HCT116 (cell line): ENCODE results near the gene HK3. TPM values are rescaled to one million over a fixed set of nuclear protein-coding genes. Genes with fewer than 3 reads are reported as not detected.

Experiments used
- ATAC-seq: fragments of 200-7000 bp; cut with Tn5 transposase; 2 replicates; pipeline ENCODE4 v1.9.1; 2020; ENCODE audit warnings: mild to moderate bottlenecking, moderate library complexity
- BruUV-seq: library from RNA; stranded (reverse); fragments of 400-500 nt; replicated peaks from 2 replicates; lab custom pipeline; 2021; lab: Mats Ljungman, UMichigan
- CTCF ChIA-PET: fragments of 300-600 bp; sonication (Branson Sonifier 250); formaldehyde crosslinking; loops from one replicate; lab custom pipeline; 2021; ENCODE audit warnings: antibody characterized with exemption; lab: Charles Lee
- POLR2A ChIA-PET: fragments of 300-600, 350-600 bp; sonication (Branson Sonifier 250); formaldehyde crosslinking; loops from one replicate; lab custom pipeline; 2021; ENCODE audit warnings: antibody characterized with exemption; lab: Charles Lee
- RAD21 ChIA-PET, 2 experiments: fragments of 300-600 bp; sonication (Branson Sonifier 250); formaldehyde crosslinking; loops; one replicate each; lab custom pipeline; 2023; ENCODE audit warnings: low total read pairs in 2 of 2; ENCODE audit not compliant: uncharacterized antibody in 2 of 2, unreplicated experiment in 2 of 2, low non-redundant PET in 1 of 2; lab: Charles Lee
- DNase-seq: peaks from one replicate; pipeline ENCODE4 v3.0.0-alpha.2; 2010; ENCODE audit warnings: low read depth, low spot score
- H2AFZ ChIP-seq: fragments of 200-600 bp; shearing (Covaris generic), sonication (generic); 2 replicates; pipeline ENCODE4 v1.6.1; 2017; ENCODE audit warnings: low read depth, mixed run types, mixed read lengths, antibody characterized with exemption, low read length; ENCODE audit not compliant: poor library complexity, severe bottlenecking
- H3K27ac ChIP-seq: 2 replicates; pipeline ENCODE4 v1.5.1; 2012; ENCODE audit warnings: low read depth, low read length
- H3K27me3 ChIP-seq: fragments of 200-600 bp; sonication (generic); 2 replicates; pipeline ENCODE4 v1.6.1; 2016; ENCODE audit warnings: mixed run types, low read length, mixed read lengths; ENCODE audit not compliant: insufficient read depth
- H3K36me3 ChIP-seq, 2 experiments: fragments of 200-500 bp in 1 of 2; fragments of 200-600 bp in 1 of 2; sonication (Bioruptor generic) in 1 of 2; sonication (generic) in 1 of 2; 2 replicates each; pipeline versions ENCODE4 v1.5.1 to v1.6.1; 2014 to 2016; ENCODE audit warnings: low read length in 2 of 2, inconsistent platforms in 1 of 2, mixed read lengths in 1 of 2, mixed run types in 1 of 2; ENCODE audit not compliant: insufficient read depth in 2 of 2, control insufficient read depth in 1 of 2
- H3K4me1 ChIP-seq, 2 experiments: fragments of 200-600 bp in 1 of 2; sonication (generic) in 1 of 2; 2 replicates each; pipeline versions ENCODE4 v1.5.1 to v1.6.1; 2012 to 2017; ENCODE audit warnings: low read length in 2 of 2, inconsistent platforms in 1 of 2, mild to moderate bottlenecking in 1 of 2, mixed read lengths in 1 of 2, mixed run types in 1 of 2, moderate library complexity in 1 of 2; ENCODE audit not compliant: insufficient read depth in 2 of 2, control insufficient read depth in 1 of 2
- H3K4me2 ChIP-seq: fragments of 200-600 bp; sonication (generic); 2 replicates; pipeline ENCODE4 v1.6.1; 2017; ENCODE audit warnings: mixed run types, low read length, mixed read lengths
- H3K4me3 ChIP-seq, 2 experiments: fragments of 200-600 bp in 1 of 2; sonication (generic) in 1 of 2; replicated peaks in 1 of 2; 2 replicates each; pipeline ENCODE4 v1.5.1; 2011 to 2016; ENCODE audit warnings: low read length in 2 of 2, control low read depth in 1 of 2, low read depth in 1 of 2, mild to moderate bottlenecking in 1 of 2, mixed read lengths in 1 of 2, mixed run types in 1 of 2
- H3K79me2 ChIP-seq: fragments of 200-600 bp; sonication (generic); 2 replicates; pipeline ENCODE4 v1.6.1; 2017; ENCODE audit warnings: mild to moderate bottlenecking, mixed run types, low read length, moderate library complexity, mixed read lengths; ENCODE audit not compliant: insufficient read depth
- H3K9ac ChIP-seq: fragments of 200-600 bp; sonication (generic); 2 replicates; pipeline ENCODE4 v1.6.1; 2016; ENCODE audit warnings: low read length, mixed read lengths
- H3K9me2 ChIP-seq: fragments of 200-600 bp; sonication (generic), shearing (Covaris generic); 2 replicates; pipeline ENCODE4 v1.6.1; 2017; ENCODE audit warnings: mixed run types, mild to moderate bottlenecking, moderate library complexity; ENCODE audit not compliant: insufficient read depth
- H3K9me3 ChIP-seq, 2 experiments: fragments of 200-500 bp in 1 of 2; fragments of 200-600 bp in 1 of 2; sonication (Bioruptor generic) in 1 of 2; sonication (generic) in 1 of 2; 2 replicates each; pipeline ENCODE4 v1.6.1; 2014 to 2017; ENCODE audit warnings: low read length in 2 of 2, mixed read lengths in 2 of 2, inconsistent platforms in 1 of 2, low read depth in 1 of 2, mild to moderate bottlenecking in 1 of 2, mixed run types in 1 of 2, moderate library complexity in 1 of 2; ENCODE audit not compliant: control insufficient read depth in 1 of 2, insufficient read depth in 1 of 2
- H4K20me1 ChIP-seq: fragments of 200-600 bp; sonication (generic), shearing (Covaris generic); 2 replicates; pipeline ENCODE4 v1.6.1; 2017; ENCODE audit warnings: mixed run types, mild to moderate bottlenecking, moderate library complexity; ENCODE audit not compliant: insufficient read depth
- CBX3 ChIP-seq: IDR thresholded peaks from 2 replicates; pipeline ENCODE4 v1.6.1; 2012; ENCODE audit warnings: low read depth
- CEBPB ChIP-seq: IDR thresholded peaks from 2 replicates; pipeline ENCODE4 v1.6.1; 2012; ENCODE audit warnings: low read depth
- EZH2 ChIP-seq: fragments of 200-600 bp; sonication (generic); IDR thresholded peaks from 2 replicates; pipeline ENCODE4 v1.6.1; 2017; ENCODE audit warnings: antibody characterized with exemption, mixed run types
- EZH2phosphoT487 ChIP-seq: fragments of 200-600 bp; IDR thresholded peaks from 2 replicates; pipeline ENCODE4 v1.6.1; 2018; ENCODE audit warnings: antibody characterized with exemption, borderline replicate concordance
- FOSL1 ChIP-seq: IDR thresholded peaks from 2 replicates; pipeline ENCODE4 v1.6.1; 2012; ENCODE audit warnings: low read depth
- JUND ChIP-seq: IDR thresholded peaks from 2 replicates; pipeline ENCODE4 v1.6.1; 2012
- POLR2A ChIP-seq: IDR thresholded peaks from 2 replicates; pipeline ENCODE4 v1.7.0; 2011; ENCODE audit warnings: borderline replicate concordance; ENCODE audit not compliant: insufficient read depth, insufficient read length; ENCODE audit errors: extremely low read depth
- POLR2AphosphoS5 ChIP-seq: IDR thresholded peaks from 2 replicates; pipeline ENCODE4 v1.6.1; 2011; ENCODE audit warnings: mild to moderate bottlenecking, low read depth, low read length, moderate library complexity
- RAD21 ChIP-seq: IDR thresholded peaks from 2 replicates; pipeline ENCODE4 v1.6.1; 2012; ENCODE audit warnings: low read depth, mild to moderate bottlenecking
- SIN3A ChIP-seq: IDR thresholded peaks from 2 replicates; pipeline ENCODE4 v1.6.1; 2012; ENCODE audit warnings: low read depth
- SRF ChIP-seq: IDR thresholded peaks from 2 replicates; pipeline ENCODE4 v1.6.1; 2012; ENCODE audit warnings: low read depth
- TCF7L2 ChIP-seq: IDR thresholded peaks from 2 replicates; pipeline ENCODE4 v1.7.0; 2011; ENCODE audit warnings: borderline replicate concordance, inconsistent platforms; ENCODE audit not compliant: insufficient read depth, insufficient read length; ENCODE audit errors: extremely low read depth
- YY1 ChIP-seq: IDR thresholded peaks from 2 replicates; pipeline ENCODE4 v1.6.1; 2011; ENCODE audit warnings: low read length, low read depth, moderate library complexity, mild to moderate bottlenecking; ENCODE audit not compliant: insufficient replicate concordance; ENCODE audit errors: extremely low read depth
- ZFX ChIP-seq: fragments of 450-650 bp; IDR thresholded peaks from 2 replicates; pipeline ENCODE4 v1.6.1; 2017
- ZNF274 ChIP-seq: fragments of 200-500 bp; sonication (Bioruptor generic); IDR thresholded peaks from 2 replicates; pipeline ENCODE4 v1.6.1; 2014; ENCODE audit warnings: mild to moderate bottlenecking, low read depth, low read length, inconsistent platforms
- intact Hi-C: fragments of 100-400 bp; cut with micrococcal nuclease; formaldehyde crosslinking; loops from 2 replicates; pipeline ENCODE4 v1.10.0; 2022
- total RNA-seq: library from RNA; stranded (reverse); gene quantifications from one replicate; pipeline ENCODE4 v1.2.1, GENCODE V29; 2021; ENCODE audit not compliant: unreplicated experiment
- TF ChIP-seq, protein P1 (sequence below): IDR thresholded peaks from 2 replicates; pipeline ENCODE4 v1.6.1; 2012
- TF ChIP-seq, protein P2 (sequence below), 3 experiments: fragments of 200-600 bp in 1 of 3; sonication (generic) in 1 of 3; IDR thresholded peaks in 2 of 3; conservative IDR thresholded peaks in 1 of 3; 2 replicates each; pipeline ENCODE4 v1.5.1; 2012 to 2017; ENCODE audit warnings: low read depth in 2 of 3, low read length in 2 of 3, antibody characterized with exemption in 1 of 3, borderline replicate concordance in 1 of 3, control low read depth in 1 of 3, mild to moderate bottlenecking in 1 of 3, mixed read lengths in 1 of 3, mixed run types in 1 of 3, moderate library complexity in 1 of 3; ENCODE audit not compliant: insufficient read depth in 1 of 3
- TF ChIP-seq, protein P3 (sequence below): IDR thresholded peaks from 2 replicates; pipeline ENCODE4 v1.6.1; 2012
- TF ChIP-seq, protein P4 (sequence below): IDR thresholded peaks from 2 replicates; pipeline ENCODE4 v1.6.1; 2012; ENCODE audit warnings: low read depth
- TF ChIP-seq, protein P5 (sequence below): IDR thresholded peaks from 2 replicates; pipeline ENCODE4 v1.6.1; 2011; ENCODE audit warnings: mild to moderate bottlenecking, low read length, moderate library complexity; ENCODE audit not compliant: insufficient replicate concordance; ENCODE audit errors: extremely low read depth

Gene HK3
- total RNA-seq, 1 experiment from 2014 or later = 0.30 TPM

DNA sequence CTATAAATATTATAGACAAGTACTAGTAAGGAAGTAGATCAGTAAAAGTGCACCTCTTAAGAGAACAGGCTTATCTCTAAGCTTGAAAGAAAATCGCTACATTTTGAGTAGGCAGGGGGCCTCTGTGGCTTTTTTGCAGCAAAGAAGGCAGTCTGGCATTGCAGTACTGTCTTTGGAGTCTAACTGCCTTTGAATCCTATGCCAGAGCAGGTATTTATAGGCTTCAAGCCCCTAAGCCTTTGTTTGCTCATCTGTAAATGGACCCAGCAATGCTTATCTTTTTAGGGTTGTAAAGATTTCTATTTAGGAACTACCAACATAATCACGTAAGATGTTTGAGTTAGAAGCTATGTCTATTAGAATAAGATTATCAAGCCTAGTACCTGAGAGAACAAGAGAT is 23.7 kb upstream of the HK3 start:
- POLR2A ChIA-PET = no interaction called here
- CTCF ChIA-PET = no interaction called here
- no peaks in the 10 kb centered on the region for H3K9me3 ChIP-seq

More for the DNA sequence above, 23.7 kb upstream of the HK3 start:
- no peak overlapping the region for H3K4me2 ChIP-seq
- no peak for ATAC-seq
- H3K36me3 ChIP-seq = 0 out of 4 replicates have a peak, but pooled peaks cover 0 to 3% of the 10 kb centered on the region in 2 experiments
- RAD21 ChIA-PET = no interaction called here
- H4K20me1 ChIP-seq = no peaks in the 10 kb centered on the region
- H3K9me2 ChIP-seq = no peaks in the 10 kb centered on the region
- H3K27ac ChIP-seq = no peak overlapping the region
- H3K79me2 ChIP-seq = no peaks in the 10 kb centered on the region; the same call in 1 of the 2 replicates
- no peaks in the 10 kb centered on the region for H3K4me1 ChIP-seq
- no peak overlapping the region for H2AFZ ChIP-seq
- BruUV-seq = no TSS peak
- H3K4me3 ChIP-seq = no peak overlapping the region
- no peak overlapping the region for H3K9ac ChIP-seq
- DNase-seq = no peak
- TF ChIP-seq, protein P1, sequence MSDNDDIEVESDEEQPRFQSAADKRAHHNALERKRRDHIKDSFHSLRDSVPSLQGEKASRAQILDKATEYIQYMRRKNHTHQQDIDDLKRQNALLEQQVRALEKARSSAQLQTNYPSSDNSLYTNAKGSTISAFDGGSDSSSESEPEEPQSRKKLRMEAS = no peak
- no peak for TF ChIP-seq POLR2AphosphoS5
- TF ChIP-seq, protein P2, sequence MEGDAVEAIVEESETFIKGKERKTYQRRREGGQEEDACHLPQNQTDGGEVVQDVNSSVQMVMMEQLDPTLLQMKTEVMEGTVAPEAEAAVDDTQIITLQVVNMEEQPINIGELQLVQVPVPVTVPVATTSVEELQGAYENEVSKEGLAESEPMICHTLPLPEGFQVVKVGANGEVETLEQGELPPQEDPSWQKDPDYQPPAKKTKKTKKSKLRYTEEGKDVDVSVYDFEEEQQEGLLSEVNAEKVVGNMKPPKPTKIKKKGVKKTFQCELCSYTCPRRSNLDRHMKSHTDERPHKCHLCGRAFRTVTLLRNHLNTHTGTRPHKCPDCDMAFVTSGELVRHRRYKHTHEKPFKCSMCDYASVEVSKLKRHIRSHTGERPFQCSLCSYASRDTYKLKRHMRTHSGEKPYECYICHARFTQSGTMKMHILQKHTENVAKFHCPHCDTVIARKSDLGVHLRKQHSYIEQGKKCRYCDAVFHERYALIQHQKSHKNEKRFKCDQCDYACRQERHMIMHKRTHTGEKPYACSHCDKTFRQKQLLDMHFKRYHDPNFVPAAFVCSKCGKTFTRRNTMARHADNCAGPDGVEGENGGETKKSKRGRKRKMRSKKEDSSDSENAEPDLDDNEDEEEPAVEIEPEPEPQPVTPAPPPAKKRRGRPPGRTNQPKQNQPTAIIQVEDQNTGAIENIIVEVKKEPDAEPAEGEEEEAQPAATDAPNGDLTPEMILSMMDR (IDR thresholded peaks at IDR 0.05 in 2 of 3, conservative IDR thresholded peaks at IDR 0.05 in 1 of 3; ENCODE audit: borderline replicate concordance in 1 of 3, insufficient read depth in 1 of 3, low read depth in 2 of 3, low read length in 2 of 3) = no peak
- TF ChIP-seq SIN3A = no peak
- no peak for TF ChIP-seq CBX3
- TF ChIP-seq POLR2A = no peak
- TF ChIP-seq YY1 = no peak
- no peak for TF ChIP-seq ZFX
- no peak for TF ChIP-seq CEBPB
- no peak for TF ChIP-seq EZH2
- TF ChIP-seq, protein P3, sequence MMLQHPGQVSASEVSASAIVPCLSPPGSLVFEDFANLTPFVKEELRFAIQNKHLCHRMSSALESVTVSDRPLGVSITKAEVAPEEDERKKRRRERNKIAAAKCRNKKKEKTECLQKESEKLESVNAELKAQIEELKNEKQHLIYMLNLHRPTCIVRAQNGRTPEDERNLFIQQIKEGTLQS = no peak
- no peak for TF ChIP-seq ZNF274
- TF ChIP-seq TCF7L2 = no peak
- no peak for TF ChIP-seq RAD21
- no peak for TF ChIP-seq JUND
- TF ChIP-seq, protein P4, sequence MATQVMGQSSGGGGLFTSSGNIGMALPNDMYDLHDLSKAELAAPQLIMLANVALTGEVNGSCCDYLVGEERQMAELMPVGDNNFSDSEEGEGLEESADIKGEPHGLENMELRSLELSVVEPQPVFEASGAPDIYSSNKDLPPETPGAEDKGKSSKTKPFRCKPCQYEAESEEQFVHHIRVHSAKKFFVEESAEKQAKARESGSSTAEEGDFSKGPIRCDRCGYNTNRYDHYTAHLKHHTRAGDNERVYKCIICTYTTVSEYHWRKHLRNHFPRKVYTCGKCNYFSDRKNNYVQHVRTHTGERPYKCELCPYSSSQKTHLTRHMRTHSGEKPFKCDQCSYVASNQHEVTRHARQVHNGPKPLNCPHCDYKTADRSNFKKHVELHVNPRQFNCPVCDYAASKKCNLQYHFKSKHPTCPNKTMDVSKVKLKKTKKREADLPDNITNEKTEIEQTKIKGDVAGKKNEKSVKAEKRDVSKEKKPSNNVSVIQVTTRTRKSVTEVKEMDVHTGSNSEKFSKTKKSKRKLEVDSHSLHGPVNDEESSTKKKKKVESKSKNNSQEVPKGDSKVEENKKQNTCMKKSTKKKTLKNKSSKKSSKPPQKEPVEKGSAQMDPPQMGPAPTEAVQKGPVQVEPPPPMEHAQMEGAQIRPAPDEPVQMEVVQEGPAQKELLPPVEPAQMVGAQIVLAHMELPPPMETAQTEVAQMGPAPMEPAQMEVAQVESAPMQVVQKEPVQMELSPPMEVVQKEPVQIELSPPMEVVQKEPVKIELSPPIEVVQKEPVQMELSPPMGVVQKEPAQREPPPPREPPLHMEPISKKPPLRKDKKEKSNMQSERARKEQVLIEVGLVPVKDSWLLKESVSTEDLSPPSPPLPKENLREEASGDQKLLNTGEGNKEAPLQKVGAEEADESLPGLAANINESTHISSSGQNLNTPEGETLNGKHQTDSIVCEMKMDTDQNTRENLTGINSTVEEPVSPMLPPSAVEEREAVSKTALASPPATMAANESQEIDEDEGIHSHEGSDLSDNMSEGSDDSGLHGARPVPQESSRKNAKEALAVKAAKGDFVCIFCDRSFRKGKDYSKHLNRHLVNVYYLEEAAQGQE = no peak
- TF ChIP-seq SRF = no peak
- no peak for TF ChIP-seq FOSL1
- no peak for TF ChIP-seq EZH2phosphoT487
- TF ChIP-seq, protein P5, sequence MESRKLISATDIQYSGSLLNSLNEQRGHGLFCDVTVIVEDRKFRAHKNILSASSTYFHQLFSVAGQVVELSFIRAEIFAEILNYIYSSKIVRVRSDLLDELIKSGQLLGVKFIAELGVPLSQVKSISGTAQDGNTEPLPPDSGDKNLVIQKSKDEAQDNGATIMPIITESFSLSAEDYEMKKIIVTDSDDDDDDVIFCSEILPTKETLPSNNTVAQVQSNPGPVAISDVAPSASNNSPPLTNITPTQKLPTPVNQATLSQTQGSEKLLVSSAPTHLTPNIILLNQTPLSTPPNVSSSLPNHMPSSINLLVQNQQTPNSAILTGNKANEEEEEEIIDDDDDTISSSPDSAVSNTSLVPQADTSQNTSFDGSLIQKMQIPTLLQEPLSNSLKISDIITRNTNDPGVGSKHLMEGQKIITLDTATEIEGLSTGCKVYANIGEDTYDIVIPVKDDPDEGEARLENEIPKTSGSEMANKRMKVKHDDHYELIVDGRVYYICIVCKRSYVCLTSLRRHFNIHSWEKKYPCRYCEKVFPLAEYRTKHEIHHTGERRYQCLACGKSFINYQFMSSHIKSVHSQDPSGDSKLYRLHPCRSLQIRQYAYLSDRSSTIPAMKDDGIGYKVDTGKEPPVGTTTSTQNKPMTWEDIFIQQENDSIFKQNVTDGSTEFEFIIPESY = no peak
- H3K27me3 ChIP-seq = no peaks in the 10 kb centered on the region
- intact Hi-C loops = no loop called here
